Smooth muscle cell (in vitro differentiated cells): ENCODE results near the gene SLC25A13. TPM values are rescaled to one million over a fixed set of nuclear protein-coding genes. Genes with fewer than 3 reads are reported as not detected.

ENCODE experiments used
- DNase-seq: peaks from one replicate; lab custom pipeline; 2025; ENCODE audit not compliant: unreplicated experiment; lab: John Stamatoyannopoulos, UW
- H2AFZ ChIP-seq: fragments of 200-600 bp; sonication (generic); 2 replicates; pipeline ENCODE4 v1.6.0; 2016; ENCODE audit warnings: antibody characterized with exemption, low read depth, mild to moderate bottlenecking
- H3F3A ChIP-seq: fragments of 200-600 bp; sonication (generic); 2 replicates; pipeline ENCODE4 v1.6.0; 2017; ENCODE audit warnings: antibody characterized with exemption, low read depth
- H3K27ac ChIP-seq: fragments of 200-600 bp; sonication (generic); 2 replicates; pipeline ENCODE4 v1.5.1; 2016; ENCODE audit warnings: low read depth, mild to moderate bottlenecking
- H3K27me3 ChIP-seq: fragments of 200-600 bp; sonication (generic); 2 replicates; pipeline ENCODE4 v1.6.1; 2016; ENCODE audit warnings: low read depth, mild to moderate bottlenecking
- H3K36me3 ChIP-seq: fragments of 200-600 bp; sonication (generic); 2 replicates; pipeline ENCODE4 v1.5.1; 2016; ENCODE audit warnings: low read depth
- H3K4me1 ChIP-seq: fragments of 200-600 bp; sonication (generic); 2 replicates; pipeline ENCODE4 v1.5.1; 2016; ENCODE audit warnings: low read depth
- H3K4me2 ChIP-seq: fragments of 200-600 bp; sonication (generic); 2 replicates; pipeline ENCODE4 v1.6.0; 2016; ENCODE audit warnings: mild to moderate bottlenecking
- H3K4me3 ChIP-seq: fragments of 200-600 bp; sonication (generic); 2 replicates; pipeline ENCODE4 v1.5.1; 2016; ENCODE audit warnings: mild to moderate bottlenecking
- H3K79me2 ChIP-seq: fragments of 200-600 bp; sonication (generic); 2 replicates; pipeline ENCODE4 v1.6.0; 2016; ENCODE audit warnings: low read depth, mild to moderate bottlenecking
- H3K9ac ChIP-seq: fragments of 200-600 bp; sonication (generic); 2 replicates; pipeline ENCODE4 v1.6.0; 2016; ENCODE audit warnings: low read depth
- H3K9me3 ChIP-seq: fragments of 200-600 bp; sonication (generic); replicated peaks from 2 replicates; pipeline ENCODE4 v1.5.1; 2016; ENCODE audit warnings: low read depth
- H4K20me1 ChIP-seq: fragments of 200-600 bp; sonication (generic); 2 replicates; pipeline ENCODE4 v1.6.0; 2016; ENCODE audit warnings: low read depth
- CTCF ChIP-seq: fragments of 200-600 bp; sonication (generic); IDR thresholded peaks from 2 replicates; pipeline ENCODE4 v1.5.1; 2017; ENCODE audit warnings: borderline replicate concordance, mild to moderate bottlenecking, antibody characterized with exemption; ENCODE audit not compliant: insufficient read depth, poor library complexity, severe bottlenecking
- WGBS: methylation state at CpG from one replicate; pipeline ENCODE4 v1.1.7; 2016; ENCODE audit warnings: low lambda C conversion rate; 5-methylcytosine and 5-hydroxymethylcytosine counted together
- polyA plus RNA-seq: library from polyadenylated mRNA; unstranded; fragments of >200 nt; fragmentation: Nextera tagmentation; extraction: Ambion mirVana; gene quantifications from 2 replicates; pipeline ENCODE4 v1.2.1, GENCODE V29; 2016
- total RNA-seq: library from RNA; depleted of rRNA; stranded (reverse); fragments of >200 nt; gene quantifications from 2 replicates; pipeline ENCODE4 v1.2.3, GENCODE V29; 2014

The SLC25A13 gene
- total and polyA plus RNA-seq, 2 experiments from 2014 or later: 28.0 to 48.2 TPM

- TF ChIP-seq CTCF: no peak
- Histone ChIP-seq H3K4me2 (no peak overlapping the region), H3K27me3 (no peaks in the 10 kb centered on the region), H3K79me2 (no peaks in the 10 kb centered on the region), H3K4me1 (peaks cover 7% of the 10 kb centered on the region), H3K36me3 (no peaks in the 10 kb centered on the region), H3K9ac (no peak overlapping the region), H2AFZ (no peak overlapping the region), H3K4me3 (no peak overlapping the region), H3K9me3 (no peaks in the 10 kb centered on the region), H3K27ac (no peak overlapping the region), H4K20me1 (no peaks in the 10 kb centered on the region), H3F3A (peaks cover 1% of the 10 kb centered on the region)
- WGBS: 75% methylated on average over 5 of the region's 5 CpGs
- no peak for DNase-seq
Observed at GRCh38 chr7:96182424-96183158, 139.3 kb downstream of the SLC25A13 start.

GRCh38 chr7:96181174-96181573 lies 140.7 kb downstream of the SLC25A13 start:
- no peaks in the 10 kb centered on the region for H4K20me1 ChIP-seq
- 84% methylated on average over 3 of the region's 3 CpGs for WGBS
- H3K9ac ChIP-seq: no peak overlapping the region
- no peaks in the 10 kb centered on the region for H3F3A ChIP-seq
- H3K4me3 ChIP-seq: no peak overlapping the region
- H3K9me3 ChIP-seq: no peaks in the 10 kb centered on the region
- H2AFZ ChIP-seq: no peak overlapping the region
- H3K4me1 ChIP-seq: peaks cover 7% of the 10 kb centered on the region
- H3K27ac ChIP-seq: no peak overlapping the region
- no peaks in the 10 kb centered on the region for H3K79me2 ChIP-seq
- no peak for TF ChIP-seq CTCF
- no peak overlapping the region for H3K4me2 ChIP-seq
- DNase-seq: no peak
- no peaks in the 10 kb centered on the region for H3K36me3 ChIP-seq
- H3K27me3 ChIP-seq: no peaks in the 10 kb centered on the region

- DNase-seq: no peak
- H3K4me2 ChIP-seq: no peak overlapping the region
- no peak overlapping the region for H3K4me3 ChIP-seq
- TF ChIP-seq CTCF: no peak
- no peaks in the 10 kb centered on the region for H3K79me2 ChIP-seq
- H4K20me1 ChIP-seq: no peaks in the 10 kb centered on the region
- H2AFZ ChIP-seq: no peak overlapping the region
- no peaks in the 10 kb centered on the region for H3F3A ChIP-seq
- H3K4me1 ChIP-seq: peaks cover 7% of the 10 kb centered on the region
- H3K27ac ChIP-seq: no peak overlapping the region
- no peaks in the 10 kb centered on the region for H3K36me3 ChIP-seq
- H3K27me3 ChIP-seq: no peaks in the 10 kb centered on the region
- H3K9me3 ChIP-seq: no peaks in the 10 kb centered on the region
- H3K9ac ChIP-seq: no peak overlapping the region
Observed at GRCh38 chr7:96179837-96180236, 142.1 kb downstream of the SLC25A13 start.

GRCh38 chr7:96179341-96179740 lies 142.6 kb downstream of the SLC25A13 start:
- Histone ChIP-seq H3K79me2 (no peaks in the 10 kb centered on the region), H3K27me3 (no peaks in the 10 kb centered on the region), H3K4me1 (peaks cover 7% of the 10 kb centered on the region), H4K20me1 (no peaks in the 10 kb centered on the region), H3K9ac (no peak overlapping the region), H3K9me3 (no peaks in the 10 kb centered on the region), H3K4me3 (no peak overlapping the region), H3F3A (no peaks in the 10 kb centered on the region), H3K4me2 (no peak overlapping the region), H3K36me3 (no peaks in the 10 kb centered on the region), H2AFZ (no peak overlapping the region), H3K27ac (no peak overlapping the region)
- no peak for DNase-seq
- WGBS: 53% methylated on average over 3 of the region's 3 CpGs
- TF ChIP-seq CTCF: no peak
